HepG2 (cell line): ENCODE results near the gene CFAP97D1. TPM values are rescaled to one million over a fixed set of nuclear protein-coding genes. Genes with fewer than 3 reads are reported as not detected.

Source experiments
- BHLHE40 ChIP-seq: IDR thresholded peaks from 2 replicates; pipeline ENCODE4 v1.6.1; 2011; ENCODE audit warnings: low read length, improper control_type of control experiment
- CENPT ChIP-seq: sonication (generic); formaldehyde crosslinking; IDR thresholded peaks from 2 replicates; pipeline ENCODE4 v1.8.0; 2022; ENCODE audit warnings: low read depth, mild to moderate bottlenecking, moderate library complexity, missing genetic modification reagents
- GLI4 ChIP-seq: sonication (generic); formaldehyde crosslinking; IDR thresholded peaks from 2 replicates; pipeline ENCODE4 v1.5.1; 2020; ENCODE audit warnings: missing genetic modification reagents, mild to moderate bottlenecking, moderate library complexity, borderline replicate concordance
- HDAC2 ChIP-seq: sonication (generic); formaldehyde crosslinking; IDR thresholded peaks from 2 replicates; pipeline ENCODE4 v1.4.0; 2020; ENCODE audit warnings: missing genetic modification reagents
- PCBP1 ChIP-seq: fragments of 200-400 bp; formaldehyde crosslinking; IDR thresholded peaks from 2 replicates; pipeline ENCODE4 v1.6.1; 2017; ENCODE audit warnings: mild to moderate bottlenecking, low read depth, low read length, borderline replicate concordance
- RAD21 ChIP-seq: fragments of 450-650 bp; formaldehyde crosslinking; IDR thresholded peaks from 2 replicates; pipeline ENCODE4 v1.5.0; 2020; ENCODE audit warnings: mild to moderate bottlenecking
- RARA ChIP-seq: IDR thresholded peaks from 2 replicates; pipeline ENCODE4 v1.6.1; 2016; ENCODE audit warnings: missing genetic modification reagents, missing compliant biosample characterization
- REXO4 ChIP-seq: sonication (generic); formaldehyde crosslinking; IDR thresholded peaks from 2 replicates; pipeline ENCODE4 v1.8.0; 2022; ENCODE audit warnings: missing genetic modification reagents, mild to moderate bottlenecking, borderline replicate concordance
- SRSF1 ChIP-seq: fragments of 200-400 bp; formaldehyde crosslinking; optimal IDR thresholded peaks from 2 replicates; pipeline ENCODE3; 2017; ENCODE audit warnings: mild to moderate bottlenecking, low read depth, low read length, moderate library complexity
- SRSF4 ChIP-seq: fragments of 200-400 bp; formaldehyde crosslinking; IDR thresholded peaks from one replicate; pipeline ENCODE4 v1.6.1; 2018; ENCODE audit warnings: mild to moderate bottlenecking, low read depth, low read length, moderate library complexity; ENCODE audit not compliant: poor library complexity, severe bottlenecking
- ZNF12 ChIP-seq: sonication (generic); formaldehyde crosslinking; IDR thresholded peaks from 2 replicates; pipeline ENCODE4 v1.5.0; 2020; ENCODE audit warnings: missing genetic modification reagents
- ZNF34 ChIP-seq: sonication (generic); formaldehyde crosslinking; IDR thresholded peaks from 2 replicates; pipeline ENCODE4 v1.4.0; 2020; ENCODE audit warnings: mild to moderate bottlenecking, missing genetic modification reagents, borderline replicate concordance
- ZNF501 ChIP-seq: sonication (generic); formaldehyde crosslinking; IDR thresholded peaks from 2 replicates; pipeline ENCODE4 v1.5.1; 2020; ENCODE audit warnings: mild to moderate bottlenecking, moderate library complexity, missing genetic modification reagents
- ZNF569 ChIP-seq: sonication (generic); formaldehyde crosslinking; IDR thresholded peaks from 2 replicates; pipeline ENCODE4 v1.5.0; 2020; ENCODE audit warnings: mild to moderate bottlenecking, missing genetic modification reagents, moderate library complexity, borderline replicate concordance
- ZNF703 ChIP-seq: sonication (generic); formaldehyde crosslinking; IDR thresholded peaks from 2 replicates; pipeline ENCODE4 v1.5.1; 2020; ENCODE audit warnings: missing genetic modification reagents, mild to moderate bottlenecking, moderate library complexity, borderline replicate concordance
- ZNF841 ChIP-seq: sonication (generic); formaldehyde crosslinking; IDR thresholded peaks from 2 replicates; pipeline ENCODE4 v1.8.1; 2023; ENCODE audit warnings: missing genetic modification reagents, borderline replicate concordance
- ZNF879 ChIP-seq: sonication (generic); formaldehyde crosslinking; IDR thresholded peaks from 2 replicates; pipeline ENCODE4 v1.8.1; 2023; ENCODE audit warnings: missing genetic modification reagents
- polyA plus RNA-seq, 8 experiments: library from polyadenylated mRNA; depleted of rRNA in 3 of 8; stranded (reverse) in 7 of 8; unstranded in 1 of 8; fragments of >200 nt; fragmentation: Illumina TruSeq in 4 of 8; extraction: Trizol in 4 of 8; gene quantifications; 2 replicates each; pipeline versions ENCODE4 v1.2.1 to v1.2.3, GENCODE V29; 2011 to 2016; ENCODE audit warnings: low read depth in 4 of 8, missing spikeins in 1 of 8, mixed read lengths in 1 of 8; ENCODE audit not compliant: insufficient read depth in 1 of 8
- total RNA-seq, 5 experiments: library from RNA; depleted of rRNA; stranded (reverse); fragments of >200 nt; fragmentation: Illumina TruSeq; extraction: Trizol; gene quantifications; 2 replicates each; pipeline ENCODE4 v1.2.3, GENCODE V29; 2016; ENCODE audit warnings: low read depth in 1 of 5
- TF ChIP-seq, protein P1 (sequence below): IDR thresholded peaks from 2 replicates; pipeline ENCODE4 v1.6.1; 2016; ENCODE audit warnings: mild to moderate bottlenecking, missing biosample characterization, missing genetic modification reagents
- TF ChIP-seq, protein P2 (sequence below): sonication (generic); formaldehyde crosslinking; IDR thresholded peaks from 2 replicates; pipeline ENCODE4 v1.4.0; 2020; ENCODE audit warnings: missing genetic modification reagents
- TF ChIP-seq, protein P3 (sequence below): sonication (generic); formaldehyde crosslinking; IDR thresholded peaks from 2 replicates; pipeline ENCODE4 v1.4.0; 2020; ENCODE audit warnings: missing genetic modification reagents, borderline replicate concordance
- TF ChIP-seq, protein P4 (sequence below): sonication (generic); formaldehyde crosslinking; IDR thresholded peaks from 2 replicates; pipeline ENCODE4 v1.4.0; 2020; ENCODE audit warnings: mild to moderate bottlenecking, missing genetic modification reagents

Gene CFAP97D1
- total and polyA plus RNA-seq, 2 of the 13 experiments (the other 11 are each of a cell fraction or from before 2014, with no cell fraction given), result 0.02 TPM; not detected in 1

DNA sequence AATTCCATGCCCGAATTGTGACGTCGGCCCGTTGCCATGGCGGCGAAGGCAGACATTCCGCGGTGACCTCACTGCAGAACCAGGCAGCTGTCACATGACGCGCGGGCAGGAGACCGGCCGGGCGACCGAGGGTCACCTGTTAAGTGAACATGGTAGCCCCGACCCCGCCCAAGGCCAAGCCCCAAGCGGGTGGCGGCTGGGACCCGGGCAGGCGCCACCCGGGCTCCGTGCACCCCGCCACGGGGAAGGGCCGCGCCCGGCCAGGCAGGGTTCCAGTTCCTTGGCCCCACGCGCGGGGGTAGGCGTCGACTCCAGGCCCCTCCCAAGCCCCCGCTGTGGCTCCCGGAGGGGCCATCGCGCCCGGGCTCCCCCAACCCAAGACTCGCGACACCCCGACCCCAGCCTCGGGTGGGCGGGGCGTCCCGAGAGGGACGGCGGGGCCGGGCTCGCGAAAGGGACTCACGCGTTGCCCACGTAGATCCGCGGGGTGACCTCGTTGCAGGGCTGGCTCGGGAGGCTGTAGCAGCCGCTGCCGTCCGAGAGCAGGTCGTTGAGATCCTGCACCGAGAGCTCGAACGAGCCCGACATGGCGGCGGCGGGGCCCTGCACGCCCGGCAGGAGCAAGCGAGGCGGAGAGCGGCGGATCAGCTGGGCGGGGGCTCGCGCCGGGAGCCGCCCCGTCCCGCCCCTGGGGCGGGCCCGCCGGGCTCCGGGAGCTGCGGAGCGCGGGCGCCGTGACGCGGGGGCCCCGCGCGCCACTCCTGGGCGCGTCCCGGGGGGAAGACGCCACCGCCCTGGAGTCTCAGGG, 1.7 kb upstream of the CFAP97D1 start, which contains the start of gene DUSP3 (continued):
- TF ChIP-seq, protein P1, sequence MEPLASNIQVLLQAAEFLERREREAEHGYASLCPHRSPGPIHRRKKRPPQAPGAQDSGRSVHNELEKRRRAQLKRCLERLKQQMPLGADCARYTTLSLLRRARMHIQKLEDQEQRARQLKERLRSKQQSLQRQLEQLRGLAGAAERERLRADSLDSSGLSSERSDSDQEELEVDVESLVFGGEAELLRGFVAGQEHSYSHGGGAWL, result peak; percentile 75
- no peak for TF ChIP-seq SRSF4
- TF ChIP-seq SRSF1, result no peak
- TF ChIP-seq ZNF34 (CRISPR knock-in tag), result 0 out of 2 replicates have a peak, but pooled peaks have one; percentile 55
- TF ChIP-seq ZNF569 (CRISPR knock-in tag), result no peak
- peak; percentile 55 for TF ChIP-seq RARA (CRISPR knock-in tag)
- no peak for TF ChIP-seq REXO4 (CRISPR knock-in tag)
- TF ChIP-seq CENPT, result peak; percentile 92
- peak; percentile 79; the same call in 1 of the 2 replicates for TF ChIP-seq GLI4 (CRISPR knock-in tag)
- TF ChIP-seq, protein P2, sequence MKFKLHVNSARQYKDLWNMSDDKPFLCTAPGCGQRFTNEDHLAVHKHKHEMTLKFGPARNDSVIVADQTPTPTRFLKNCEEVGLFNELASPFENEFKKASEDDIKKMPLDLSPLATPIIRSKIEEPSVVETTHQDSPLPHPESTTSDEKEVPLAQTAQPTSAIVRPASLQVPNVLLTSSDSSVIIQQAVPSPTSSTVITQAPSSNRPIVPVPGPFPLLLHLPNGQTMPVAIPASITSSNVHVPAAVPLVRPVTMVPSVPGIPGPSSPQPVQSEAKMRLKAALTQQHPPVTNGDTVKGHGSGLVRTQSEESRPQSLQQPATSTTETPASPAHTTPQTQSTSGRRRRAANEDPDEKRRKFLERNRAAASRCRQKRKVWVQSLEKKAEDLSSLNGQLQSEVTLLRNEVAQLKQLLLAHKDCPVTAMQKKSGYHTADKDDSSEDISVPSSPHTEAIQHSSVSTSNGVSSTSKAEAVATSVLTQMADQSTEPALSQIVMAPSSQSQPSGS (CRISPR knock-in tag), result peak; percentile 95
- TF ChIP-seq HDAC2 (CRISPR knock-in tag), result no peak; the same call in 1 of the 2 replicates
- TF ChIP-seq, protein P3, sequence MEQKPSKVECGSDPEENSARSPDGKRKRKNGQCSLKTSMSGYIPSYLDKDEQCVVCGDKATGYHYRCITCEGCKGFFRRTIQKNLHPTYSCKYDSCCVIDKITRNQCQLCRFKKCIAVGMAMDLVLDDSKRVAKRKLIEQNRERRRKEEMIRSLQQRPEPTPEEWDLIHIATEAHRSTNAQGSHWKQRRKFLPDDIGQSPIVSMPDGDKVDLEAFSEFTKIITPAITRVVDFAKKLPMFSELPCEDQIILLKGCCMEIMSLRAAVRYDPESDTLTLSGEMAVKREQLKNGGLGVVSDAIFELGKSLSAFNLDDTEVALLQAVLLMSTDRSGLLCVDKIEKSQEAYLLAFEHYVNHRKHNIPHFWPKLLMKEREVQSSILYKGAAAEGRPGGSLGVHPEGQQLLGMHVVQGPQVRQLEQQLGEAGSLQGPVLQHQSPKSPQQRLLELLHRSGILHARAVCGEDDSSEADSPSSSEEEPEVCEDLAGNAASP, result no peak; the same call in 1 of the 2 replicates
- TF ChIP-seq ZNF12 (CRISPR knock-in tag), result peak; percentile 6; the same call in 1 of the 2 replicates
- TF ChIP-seq ZNF841 (CRISPR knock-in tag), result no peak
- TF ChIP-seq ZNF879 (CRISPR knock-in tag), result no peak
- TF ChIP-seq PCBP1, result 0 out of 2 replicates have a peak, but pooled peaks have one; percentile 15
- peak; percentile 35 for TF ChIP-seq RAD21 (CRISPR knock-in tag)
- TF ChIP-seq, protein P4, sequence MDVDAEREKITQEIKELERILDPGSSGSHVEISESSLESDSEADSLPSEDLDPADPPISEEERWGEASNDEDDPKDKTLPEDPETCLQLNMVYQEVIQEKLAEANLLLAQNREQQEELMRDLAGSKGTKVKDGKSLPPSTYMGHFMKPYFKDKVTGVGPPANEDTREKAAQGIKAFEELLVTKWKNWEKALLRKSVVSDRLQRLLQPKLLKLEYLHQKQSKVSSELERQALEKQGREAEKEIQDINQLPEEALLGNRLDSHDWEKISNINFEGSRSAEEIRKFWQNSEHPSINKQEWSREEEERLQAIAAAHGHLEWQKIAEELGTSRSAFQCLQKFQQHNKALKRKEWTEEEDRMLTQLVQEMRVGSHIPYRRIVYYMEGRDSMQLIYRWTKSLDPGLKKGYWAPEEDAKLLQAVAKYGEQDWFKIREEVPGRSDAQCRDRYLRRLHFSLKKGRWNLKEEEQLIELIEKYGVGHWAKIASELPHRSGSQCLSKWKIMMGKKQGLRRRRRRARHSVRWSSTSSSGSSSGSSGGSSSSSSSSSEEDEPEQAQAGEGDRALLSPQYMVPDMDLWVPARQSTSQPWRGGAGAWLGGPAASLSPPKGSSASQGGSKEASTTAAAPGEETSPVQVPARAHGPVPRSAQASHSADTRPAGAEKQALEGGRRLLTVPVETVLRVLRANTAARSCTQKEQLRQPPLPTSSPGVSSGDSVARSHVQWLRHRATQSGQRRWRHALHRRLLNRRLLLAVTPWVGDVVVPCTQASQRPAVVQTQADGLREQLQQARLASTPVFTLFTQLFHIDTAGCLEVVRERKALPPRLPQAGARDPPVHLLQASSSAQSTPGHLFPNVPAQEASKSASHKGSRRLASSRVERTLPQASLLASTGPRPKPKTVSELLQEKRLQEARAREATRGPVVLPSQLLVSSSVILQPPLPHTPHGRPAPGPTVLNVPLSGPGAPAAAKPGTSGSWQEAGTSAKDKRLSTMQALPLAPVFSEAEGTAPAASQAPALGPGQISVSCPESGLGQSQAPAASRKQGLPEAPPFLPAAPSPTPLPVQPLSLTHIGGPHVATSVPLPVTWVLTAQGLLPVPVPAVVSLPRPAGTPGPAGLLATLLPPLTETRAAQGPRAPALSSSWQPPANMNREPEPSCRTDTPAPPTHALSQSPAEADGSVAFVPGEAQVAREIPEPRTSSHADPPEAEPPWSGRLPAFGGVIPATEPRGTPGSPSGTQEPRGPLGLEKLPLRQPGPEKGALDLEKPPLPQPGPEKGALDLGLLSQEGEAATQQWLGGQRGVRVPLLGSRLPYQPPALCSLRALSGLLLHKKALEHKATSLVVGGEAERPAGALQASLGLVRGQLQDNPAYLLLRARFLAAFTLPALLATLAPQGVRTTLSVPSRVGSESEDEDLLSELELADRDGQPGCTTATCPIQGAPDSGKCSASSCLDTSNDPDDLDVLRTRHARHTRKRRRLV (CRISPR knock-in tag), result no peak
- TF ChIP-seq BHLHE40, result peak; percentile 68
- TF ChIP-seq ZNF501 (CRISPR knock-in tag), result peak; percentile 94
- TF ChIP-seq ZNF703 (CRISPR knock-in tag), result peak; percentile 90
